ENCODE data around the gene ZDHHC5. TPM values are rescaled to one million over a fixed set of nuclear protein-coding genes. Genes with fewer than 3 reads are reported as not detected.
"Not testable (repeated sequence)": the region's sequence is repeated elsewhere in the genome, so short reads cannot be mapped to it uniquely, and the experiment has no call there.

The ZDHHC5 gene
- total and polyA plus RNA-seq, 2 of the 4 experiments (the other 2 are of a cell fraction): 19.4 to 45.7 TPM

DNA sequence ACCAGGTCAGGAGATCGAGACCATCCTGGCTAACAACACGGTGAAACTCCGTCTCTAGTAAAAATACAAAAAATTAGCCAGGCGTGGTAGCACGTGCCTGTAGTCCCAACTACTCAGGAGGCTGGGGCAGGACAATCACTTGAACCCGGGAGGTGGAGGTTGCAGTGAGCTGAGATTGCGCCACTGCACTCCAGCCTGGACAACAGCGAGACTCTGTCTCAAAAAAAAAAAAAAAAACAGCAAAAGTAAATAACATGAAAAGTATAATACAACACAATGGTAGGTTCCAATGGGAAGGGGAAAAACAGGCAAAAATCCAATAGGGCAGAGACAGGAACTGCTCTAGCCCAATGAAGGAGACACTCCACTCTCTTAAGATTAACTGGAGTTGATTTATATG lies 37.5 kb downstream of the ZDHHC5 start:
- BruUV-seq (replicated peaks); H4K8ac ChIP-seq (ENCODE audit: low read depth in 2 of 2, low read length in 2 of 2); CTCF ChIA-PET; H2BK5ac ChIP-seq (ENCODE audit: low read depth, low read length, poor library complexity, severe bottlenecking); H2AFZ ChIP-seq (replicated peaks; ENCODE audit: low read length, poor library complexity); H2AK9ac ChIP-seq (replicated peaks; ENCODE audit: low read depth, low read length, poor library complexity); H2BK15ac ChIP-seq (ENCODE audit: low read depth, low read length); H2BK120ac ChIP-seq (ENCODE audit: low read depth, low read length); in situ Hi-C loops (cut with MboI; ENCODE audit: low sequenced_read_pairs); H2AK5ac ChIP-seq (ENCODE audit: low read depth, low read length); H3K23ac ChIP-seq (ENCODE audit: low read depth, low read length); H3K9me1 ChIP-seq (ENCODE audit: insufficient read depth, low read length); H3K9me3 ChIP-seq (ENCODE audit: control insufficient read depth, insufficient read depth, low read length); H3K4me3 ChIP-seq (ENCODE audit: insufficient read depth, low read depth, low read length); H3K4me1 ChIP-seq (ENCODE audit: control insufficient read depth, insufficient read depth, low read length); dilution Hi-C loops (cut with HindIII; ENCODE audit: low sequenced_read_pairs, unreplicated experiment); intact Hi-C loops (cut with micrococcal nuclease); H3K4ac ChIP-seq (ENCODE audit: low read depth, low read length); POLR2A ChIA-PET (ENCODE audit: unreplicated experiment); ATAC-seq (ENCODE audit: low read depth); H4K20me1 ChIP-seq (ENCODE audit: insufficient read depth, low read length); DNase-seq; H3K27ac ChIP-seq (ENCODE audit: insufficient read depth, low read length); H3K18ac ChIP-seq (ENCODE audit: low read depth, low read length); H2BK20ac ChIP-seq (ENCODE audit: low read depth, low read length); H3K56ac ChIP-seq (ENCODE audit: extremely low read depth, insufficient read depth, low read length); H3K14ac ChIP-seq (replicated peaks; ENCODE audit: low read depth, low read length); H3K9ac ChIP-seq (ENCODE audit: low read depth, low read length); H4K5ac ChIP-seq (ENCODE audit: low read depth, low read length); H4K91ac ChIP-seq (ENCODE audit: insufficient read depth, low read depth, low read length); H3K27me3 ChIP-seq (ENCODE audit: control insufficient read depth, insufficient read depth, low read length); H3K4me2 ChIP-seq (ENCODE audit: low read depth, low read length): not testable (repeated sequence)
- no CpG with 5 or more reads among the region's 8 CpGs for WGBS, 2 experiments (ENCODE audit: extremely low coverage in 2 of 2, insufficient read length in 1 of 2)
- Histone ChIP-seq H3K36me3 (ENCODE audit: control insufficient read depth, insufficient read depth, low read length) (peaks cover 28% of the 10 kb centered on the region), H3K79me1 (ENCODE audit: low read depth in 1 of 2, low read length in 2 of 2) (peaks cover 20 to 43% of the 10 kb centered on the region in 2 experiments)
